Skin of body (tissue), 2 donors: ENCODE measurements around the gene REM2. TPM values are rescaled to one million over a fixed set of nuclear protein-coding genes. Genes with fewer than 3 reads are reported as not detected.
A peak's percentile ranks its signal among the peaks of the same experiment; 100 is the strongest.

Experiments
- DNase-seq: peaks from one replicate; lab custom pipeline; 2025; lab: John Stamatoyannopoulos, UW
- total RNA-seq: library from RNA; depleted of rRNA; stranded (reverse); fragments of >200 nt; gene quantifications from one replicate; pipeline ENCODE4 v1.2.3, GENCODE V29; 2014

REM2 gene
- total RNA-seq, 1 donor from 2014 or later = not detected

DNA sequence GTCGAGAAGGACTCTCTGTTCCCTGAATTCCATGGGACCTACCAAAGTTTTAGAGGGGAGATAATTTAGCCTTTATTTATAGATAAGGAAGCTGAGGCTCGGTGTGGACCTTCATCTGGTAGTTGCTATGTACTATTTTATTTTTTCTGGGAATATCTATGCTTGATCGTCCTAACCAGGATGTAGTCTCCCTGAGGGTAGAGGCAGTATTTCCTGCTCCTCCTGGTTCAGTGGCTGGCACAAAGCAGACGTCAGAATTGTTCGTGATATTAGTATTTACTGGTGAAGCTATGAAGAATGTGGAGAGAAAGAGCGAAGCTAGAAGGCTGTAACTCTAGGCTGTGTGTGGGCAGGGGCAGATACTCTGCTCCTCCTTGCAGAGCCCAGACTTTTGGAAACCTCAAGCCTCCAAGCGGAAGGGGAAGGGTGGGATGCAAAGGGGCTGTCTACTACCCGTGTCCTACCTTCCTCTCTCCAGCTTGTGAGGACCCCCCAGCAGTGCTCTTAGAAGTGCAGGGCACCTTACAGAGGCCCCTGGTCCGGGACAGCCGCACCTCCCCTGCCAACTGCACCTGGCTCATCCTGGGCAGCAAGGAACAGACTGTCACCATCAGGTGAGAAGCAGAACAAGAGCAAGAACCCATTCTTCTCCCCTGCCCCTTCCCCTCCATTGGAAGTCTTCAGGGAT lies 10.0 kb upstream of the REM2 start:
- no peak for DNase-seq

DNA sequence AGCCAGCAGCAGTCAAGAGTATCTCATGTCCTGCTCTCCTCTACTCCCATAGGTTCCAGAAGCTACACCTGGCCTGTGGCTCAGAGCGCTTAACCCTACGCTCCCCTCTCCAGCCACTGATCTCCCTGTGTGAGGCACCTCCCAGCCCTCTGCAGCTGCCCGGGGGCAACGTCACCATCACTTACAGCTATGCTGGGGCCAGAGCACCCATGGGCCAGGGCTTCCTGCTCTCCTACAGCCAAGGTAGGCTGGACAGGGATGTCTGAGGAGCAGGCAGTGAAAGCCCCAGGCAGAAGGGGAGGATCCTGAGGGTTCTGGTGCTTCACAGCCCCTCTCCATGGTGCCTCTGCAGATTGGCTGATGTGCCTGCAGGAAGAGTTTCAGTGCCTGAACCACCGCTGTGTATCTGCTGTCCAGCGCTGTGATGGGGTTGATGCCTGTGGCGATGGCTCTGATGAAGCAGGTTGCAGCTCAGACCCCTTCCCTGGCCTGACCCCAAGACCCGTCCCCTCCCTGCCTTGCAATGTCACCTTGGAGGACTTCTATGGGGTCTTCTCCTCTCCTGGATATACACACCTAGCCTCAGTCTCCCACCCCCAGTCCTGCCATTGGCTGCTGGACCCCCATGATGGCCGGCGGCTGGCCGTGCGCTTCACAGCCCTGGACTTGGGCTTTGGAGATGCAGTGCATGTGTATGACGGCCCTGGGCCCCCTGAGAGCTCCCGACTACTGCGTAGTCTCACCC lies 7.8 kb upstream of the REM2 start:
- no peak for DNase-seq

DNA sequence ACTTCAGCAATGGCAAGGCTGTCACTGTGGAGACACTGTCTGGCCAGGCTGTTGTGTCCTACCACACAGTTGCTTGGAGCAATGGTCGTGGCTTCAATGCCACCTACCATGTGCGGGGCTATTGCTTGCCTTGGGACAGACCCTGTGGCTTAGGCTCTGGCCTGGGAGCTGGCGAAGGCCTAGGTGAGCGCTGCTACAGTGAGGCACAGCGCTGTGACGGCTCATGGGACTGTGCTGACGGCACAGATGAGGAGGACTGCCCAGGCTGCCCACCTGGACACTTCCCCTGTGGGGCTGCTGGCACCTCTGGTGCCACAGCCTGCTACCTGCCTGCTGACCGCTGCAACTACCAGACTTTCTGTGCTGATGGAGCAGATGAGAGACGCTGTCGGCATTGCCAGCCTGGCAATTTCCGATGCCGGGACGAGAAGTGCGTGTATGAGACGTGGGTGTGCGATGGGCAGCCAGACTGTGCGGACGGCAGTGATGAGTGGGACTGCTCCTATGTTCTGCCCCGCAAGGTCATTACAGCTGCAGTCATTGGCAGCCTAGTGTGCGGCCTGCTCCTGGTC lies 7.2 kb upstream of the REM2 start:
- no peak for DNase-seq

DNA sequence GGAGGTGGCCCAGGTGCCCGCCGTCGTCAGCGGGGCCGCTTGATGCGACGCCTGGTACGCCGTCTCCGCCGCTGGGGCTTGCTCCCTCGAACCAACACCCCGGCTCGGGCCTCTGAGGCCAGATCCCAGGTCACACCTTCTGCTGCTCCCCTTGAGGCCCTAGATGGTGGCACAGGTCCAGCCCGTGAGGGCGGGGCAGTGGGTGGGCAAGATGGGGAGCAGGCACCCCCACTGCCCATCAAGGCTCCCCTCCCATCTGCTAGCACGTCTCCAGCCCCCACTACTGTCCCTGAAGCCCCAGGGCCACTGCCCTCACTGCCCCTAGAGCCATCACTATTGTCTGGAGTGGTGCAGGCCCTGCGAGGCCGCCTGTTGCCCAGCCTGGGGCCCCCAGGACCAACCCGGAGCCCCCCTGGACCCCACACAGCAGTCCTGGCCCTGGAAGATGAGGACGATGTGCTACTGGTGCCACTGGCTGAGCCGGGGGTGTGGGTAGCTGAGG lies 6.0 kb upstream of the REM2 start:
- no peak for DNase-seq

DNA sequence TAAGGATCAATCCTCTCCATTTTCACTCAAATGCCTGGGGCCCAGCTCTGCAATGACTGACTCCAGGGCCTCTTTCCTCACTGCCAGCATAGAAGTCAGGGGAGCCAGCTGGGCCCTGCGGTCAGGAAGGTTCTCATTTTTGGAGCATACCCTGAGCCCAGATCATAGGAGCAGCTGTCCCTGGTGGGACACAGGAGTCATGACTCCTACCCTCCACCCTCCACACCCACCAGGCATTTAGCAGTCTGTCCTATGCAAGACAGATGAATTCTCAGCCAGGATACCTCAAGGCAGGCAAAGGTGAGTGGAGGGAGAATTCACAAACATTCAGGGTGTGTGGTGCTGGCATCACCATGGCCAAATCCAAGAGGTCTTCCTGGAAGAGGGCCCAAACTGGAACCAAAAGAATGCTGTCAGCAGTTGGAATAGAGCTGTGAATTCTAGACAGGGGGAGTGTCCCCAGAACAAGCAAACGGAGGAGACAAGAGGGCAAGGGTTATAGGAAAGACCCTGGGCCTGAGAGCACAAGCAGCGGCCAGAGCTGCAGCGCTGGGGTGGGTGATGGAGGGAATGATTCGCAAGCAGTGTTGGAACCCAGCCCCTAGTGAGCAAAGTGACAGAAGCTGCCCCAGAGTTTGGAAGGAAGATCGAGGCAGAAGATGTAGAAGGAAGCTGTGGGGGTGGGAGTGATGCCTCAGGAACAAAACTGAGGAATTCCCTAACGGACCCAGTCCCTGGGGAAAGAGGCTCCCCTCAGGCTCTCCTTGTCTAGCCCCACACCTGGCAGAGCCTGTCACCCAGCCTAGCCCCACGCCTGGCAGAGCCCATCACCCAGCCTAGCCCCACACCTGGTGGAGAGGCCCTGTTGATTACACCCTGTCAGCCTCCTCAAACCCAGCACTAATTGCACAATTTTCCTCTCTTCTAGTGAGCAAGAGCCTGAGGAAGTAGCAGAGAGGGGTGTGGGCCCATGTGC lies 4.5 kb upstream of the REM2 start:
- DNase-seq = no peak

DNA sequence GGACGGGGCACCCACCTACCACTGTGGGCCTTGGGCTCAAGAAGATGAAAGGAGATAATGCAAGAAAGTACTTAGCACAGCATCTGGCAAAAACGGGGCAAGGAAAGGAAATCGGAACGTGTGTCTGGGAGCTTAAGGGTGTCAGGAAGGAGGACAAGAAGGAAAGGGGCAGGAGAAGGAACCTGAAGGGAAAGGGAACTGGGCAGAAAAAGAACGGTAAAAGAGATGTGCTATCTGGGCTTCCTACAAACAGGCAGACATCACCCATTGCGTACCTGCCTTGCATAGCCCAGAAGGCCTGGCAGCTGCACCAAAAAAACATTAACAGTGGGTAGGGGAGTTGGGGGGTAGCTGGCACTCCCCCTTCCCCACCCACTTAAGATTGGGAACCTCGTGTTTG lies 958 bp upstream of the REM2 start:
- no peak for DNase-seq

DNA sequence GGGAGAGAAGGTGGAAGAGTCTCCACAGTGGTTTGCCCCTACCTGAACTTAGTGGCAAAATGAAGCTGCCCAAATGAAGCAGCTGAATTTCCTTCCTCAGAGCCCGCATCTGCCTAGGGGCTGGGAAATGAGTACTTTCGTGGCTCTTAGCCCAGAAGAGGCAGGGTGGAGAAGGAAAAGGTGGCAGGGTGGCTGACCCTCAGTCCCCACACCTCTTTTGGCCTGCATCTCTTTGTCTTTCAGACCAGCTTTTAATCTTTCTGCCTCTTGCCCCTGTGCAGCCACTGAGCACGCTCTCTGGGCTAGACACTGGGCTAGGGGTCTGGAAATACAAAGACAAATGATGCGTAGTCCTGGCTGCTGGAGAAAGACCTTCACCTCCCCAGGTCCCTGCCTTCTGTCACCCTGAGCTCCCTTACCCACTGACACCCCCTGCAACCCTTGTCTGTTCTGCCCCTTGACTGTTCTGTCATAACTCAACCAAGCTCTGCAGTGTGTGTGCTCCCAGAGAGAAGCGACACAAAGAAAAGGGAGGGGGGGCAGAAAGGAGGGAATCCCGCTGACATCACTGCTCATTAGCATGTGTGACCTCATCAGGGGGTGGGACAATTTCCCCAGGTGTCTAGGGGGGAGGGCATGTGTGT lies 371 bp upstream of the REM2 start:
- peak; percentile 21 for DNase-seq

DNA sequence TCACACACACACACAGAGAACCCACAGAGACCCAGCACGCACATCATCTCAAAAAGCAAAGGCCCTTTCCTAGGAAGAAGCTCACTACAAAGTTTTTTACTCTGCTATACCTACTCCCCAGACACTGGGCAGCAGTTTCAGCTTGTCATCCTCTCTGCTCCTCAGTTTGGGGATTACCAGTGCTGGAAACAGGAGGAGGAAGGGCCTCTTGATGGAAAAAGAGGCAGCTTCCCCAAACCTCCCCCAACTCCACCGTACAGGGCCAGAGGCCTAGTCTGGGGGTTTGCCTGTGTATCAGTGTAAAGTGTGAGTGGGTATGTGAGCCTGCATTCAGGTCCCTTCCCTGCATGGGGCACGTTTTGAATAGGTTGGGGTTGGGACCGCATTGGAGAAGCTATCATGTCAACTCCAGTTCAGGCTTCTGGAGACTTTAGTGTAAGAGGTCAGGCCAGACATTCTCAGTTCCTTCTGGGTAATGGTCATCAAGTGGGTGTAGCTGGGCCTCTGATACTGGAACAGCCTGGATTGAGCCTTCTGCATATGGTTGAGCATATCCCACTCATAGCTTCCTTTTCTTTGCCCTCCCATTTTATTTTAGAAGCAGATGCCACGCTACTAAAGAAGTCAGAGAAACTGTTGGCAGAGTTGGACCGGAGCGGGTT lies 1.2 kb downstream of the REM2 start:
- DNase-seq = no peak

DNA sequence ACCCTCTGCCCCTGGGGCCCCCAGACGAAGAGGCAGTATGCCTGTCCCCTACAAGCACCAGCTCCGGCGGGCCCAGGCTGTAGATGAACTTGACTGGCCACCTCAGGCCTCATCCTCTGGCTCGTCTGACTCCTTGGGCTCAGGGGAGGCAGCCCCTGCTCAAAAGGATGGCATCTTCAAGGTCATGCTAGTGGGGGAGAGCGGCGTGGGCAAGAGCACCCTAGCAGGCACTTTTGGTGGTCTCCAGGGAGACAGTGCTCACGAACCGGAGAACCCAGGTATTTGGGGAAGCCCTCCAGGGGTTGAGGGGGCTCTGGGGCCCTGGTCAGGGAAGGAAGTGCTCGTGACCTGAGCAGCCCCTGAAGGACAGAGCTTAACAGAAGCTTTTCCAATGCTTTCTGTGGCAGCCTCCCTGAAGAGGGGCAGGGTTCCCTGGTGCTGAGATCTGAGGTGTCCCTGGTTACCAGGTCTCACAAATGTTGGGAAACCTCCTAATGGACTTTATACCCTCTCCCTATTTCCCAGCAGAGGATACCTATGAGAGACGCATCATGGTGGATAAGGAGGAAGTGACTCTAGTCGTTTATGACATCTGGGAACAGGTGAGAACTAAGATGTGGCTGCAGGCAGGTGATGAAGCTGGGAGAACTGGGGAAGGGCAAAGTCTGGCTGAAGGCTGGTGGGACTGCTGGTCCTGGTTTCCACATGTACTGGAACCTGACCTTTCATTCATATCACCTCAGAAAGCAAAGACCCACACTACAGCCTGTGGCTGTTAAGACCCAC lies 1.9 kb downstream of the REM2 start:
- DNase-seq = no peak

DNA sequence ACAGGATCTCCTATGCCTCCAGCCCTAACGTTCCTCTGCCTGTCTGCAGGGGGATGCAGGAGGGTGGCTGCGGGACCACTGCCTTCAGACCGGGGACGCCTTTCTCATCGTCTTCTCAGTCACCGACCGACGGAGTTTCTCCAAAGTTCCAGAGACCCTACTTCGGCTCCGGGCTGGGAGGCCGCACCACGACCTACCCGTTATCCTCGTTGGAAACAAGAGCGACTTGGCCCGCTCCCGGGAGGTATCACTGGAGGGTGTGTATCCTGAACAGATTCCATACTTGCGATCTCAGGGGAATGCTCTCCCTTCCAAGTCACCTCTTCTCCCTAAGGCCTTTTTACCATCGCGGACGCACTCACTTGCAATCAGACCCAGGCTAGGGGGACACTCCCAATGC lies 3.0 kb downstream of the REM2 start:
- DNase-seq = no peak

DNA sequence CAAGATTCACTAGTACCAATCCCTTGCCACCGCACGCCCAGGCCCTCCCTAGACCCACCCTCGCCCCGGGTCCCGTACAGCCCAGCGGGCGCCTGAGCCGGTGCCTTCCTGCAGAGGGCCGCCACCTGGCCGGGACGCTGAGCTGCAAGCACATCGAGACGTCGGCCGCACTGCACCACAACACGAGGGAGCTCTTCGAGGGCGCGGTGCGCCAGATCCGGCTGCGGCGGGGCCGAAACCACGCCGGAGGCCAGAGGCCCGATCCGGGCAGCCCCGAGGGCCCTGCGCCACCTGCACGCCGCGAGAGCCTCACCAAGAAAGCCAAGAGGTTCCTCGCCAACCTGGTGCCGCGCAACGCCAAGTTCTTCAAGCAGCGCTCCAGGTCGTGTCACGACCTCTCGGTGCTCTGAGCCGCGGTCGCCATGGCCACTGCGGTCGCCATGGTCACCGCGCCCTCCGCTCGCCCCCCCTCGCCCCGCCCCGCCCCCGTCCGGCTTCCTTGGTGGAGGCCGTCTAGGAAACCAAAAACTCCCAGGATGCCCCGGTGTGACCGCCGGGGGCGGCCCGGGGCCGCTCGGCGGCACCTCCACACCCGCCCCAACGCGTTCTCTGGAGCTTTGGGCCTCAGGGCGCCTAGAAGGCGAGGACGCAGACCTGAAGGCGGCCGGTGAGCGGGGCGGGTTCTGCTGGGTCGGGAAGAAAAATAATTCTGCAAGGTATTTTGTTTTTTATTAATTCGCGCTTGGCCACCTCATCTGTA lies 3.7 kb downstream of the REM2 start:
- DNase-seq = peak; percentile 19

DNA sequence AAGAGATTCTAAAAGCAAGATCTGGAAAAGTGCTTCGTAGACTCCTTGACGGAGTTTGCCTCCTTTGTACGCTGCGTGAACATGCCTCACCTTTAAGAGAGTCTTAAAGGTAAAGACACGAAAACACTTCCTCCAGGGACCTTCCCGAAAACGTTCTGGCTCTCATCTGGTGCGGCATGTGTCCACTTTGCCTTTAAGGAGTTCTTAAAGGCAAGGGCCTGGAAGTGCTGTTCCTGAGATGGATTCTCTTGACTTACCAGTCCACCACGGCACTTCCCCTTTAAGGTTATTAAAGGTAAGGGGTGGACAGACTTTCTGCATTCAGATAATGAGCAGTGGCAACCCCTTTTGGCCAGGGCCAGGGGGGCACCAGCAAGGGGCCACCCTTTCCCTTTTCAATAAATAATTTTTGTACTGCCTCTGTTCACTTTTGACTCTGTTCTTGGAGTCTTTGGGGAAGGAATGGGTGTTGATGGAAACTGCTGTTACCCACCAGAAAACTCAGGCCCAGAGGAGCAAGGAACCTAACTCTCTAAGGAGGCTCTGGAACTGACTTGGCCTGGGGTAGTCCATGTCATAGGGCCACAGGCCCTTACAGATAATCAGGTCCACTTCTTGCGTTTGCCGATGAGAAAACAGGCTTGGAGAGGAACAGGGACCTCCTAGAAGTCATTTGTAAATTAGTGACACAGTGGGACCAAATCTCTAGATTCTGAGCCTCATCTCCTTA lies 4.4 kb downstream of the REM2 start:
- DNase-seq = no peak

DNA sequence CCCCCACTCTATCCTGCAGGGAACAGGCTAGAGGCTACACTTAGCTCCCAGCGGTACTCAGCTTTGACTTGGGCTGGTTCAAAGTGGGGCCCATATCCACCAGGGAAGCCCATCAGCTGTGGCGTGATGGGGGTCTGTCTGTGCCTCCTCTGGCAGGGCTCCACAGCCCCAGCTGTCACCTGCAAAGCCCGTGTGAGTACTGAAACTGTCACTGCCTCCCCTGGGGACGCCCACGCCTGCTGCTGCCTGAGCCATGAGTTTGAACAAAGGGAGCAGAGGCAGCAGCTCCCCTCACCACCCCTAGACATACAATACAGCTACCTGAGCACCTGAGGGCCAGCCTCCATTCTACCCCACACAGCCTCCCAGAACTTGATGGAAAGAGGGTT lies 5.0 kb downstream of the REM2 start:
- DNase-seq = no peak

DNA sequence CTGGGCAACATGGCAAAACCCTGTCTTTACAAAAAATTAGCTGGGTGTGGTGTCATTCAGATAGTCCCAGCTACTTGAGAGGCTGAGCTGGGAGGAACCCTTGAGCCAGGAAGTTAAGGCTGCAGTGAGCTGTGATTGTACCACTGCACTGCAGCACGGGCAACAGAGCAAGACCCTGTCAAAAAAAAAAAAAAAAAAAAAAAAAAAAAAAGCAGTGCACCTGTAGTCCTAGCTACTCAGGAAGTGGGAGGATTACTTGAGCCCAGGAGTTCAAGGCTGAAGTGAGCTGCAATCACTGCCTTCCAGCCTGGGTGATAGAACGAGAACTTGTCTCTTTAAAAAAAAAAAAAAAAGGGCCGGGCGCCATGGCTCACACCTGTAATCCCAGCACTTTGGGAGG lies 5.6 kb downstream of the REM2 start:
- no peak for DNase-seq

DNA sequence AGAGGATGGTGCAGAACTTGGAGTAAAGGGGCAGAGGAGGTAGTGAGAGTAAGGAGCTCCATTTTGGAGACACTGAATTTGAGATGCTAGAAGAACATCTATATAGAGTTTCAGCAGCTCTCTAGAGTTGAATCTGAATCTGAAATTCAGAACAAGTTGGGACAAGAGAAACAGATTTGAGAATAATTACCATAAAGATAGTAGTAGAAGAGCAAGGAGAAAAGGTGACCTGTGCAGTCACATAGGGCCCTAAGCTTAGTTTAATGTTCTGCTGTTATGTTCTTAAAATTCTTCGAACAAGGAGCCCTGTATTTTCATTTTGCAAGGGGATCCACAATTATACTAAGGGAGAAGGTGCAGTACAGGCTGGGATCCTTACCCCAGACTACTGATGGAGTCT lies 7.4 kb downstream of the REM2 start:
- no peak for DNase-seq

DNA sequence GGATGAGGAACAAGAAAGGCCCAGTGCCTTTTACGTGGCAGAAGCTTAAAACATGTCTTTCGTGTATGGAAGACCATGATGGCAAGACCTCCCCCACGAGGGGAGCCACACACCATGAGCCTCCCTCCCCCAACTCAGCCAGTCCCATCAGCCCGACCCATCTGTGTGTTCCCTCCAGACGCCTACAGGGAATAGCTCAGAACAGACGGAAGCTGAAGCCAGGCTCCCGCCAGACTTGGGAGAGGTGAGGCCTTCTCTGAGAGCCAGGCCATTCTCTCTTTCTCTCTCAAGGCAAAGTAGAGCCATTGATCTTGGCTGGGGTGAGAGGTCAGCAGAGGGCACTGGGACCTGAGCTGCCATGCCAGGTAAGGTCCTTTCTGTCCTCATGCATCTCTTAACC lies 9.5 kb downstream of the REM2 start:
- no peak for DNase-seq

DNA sequence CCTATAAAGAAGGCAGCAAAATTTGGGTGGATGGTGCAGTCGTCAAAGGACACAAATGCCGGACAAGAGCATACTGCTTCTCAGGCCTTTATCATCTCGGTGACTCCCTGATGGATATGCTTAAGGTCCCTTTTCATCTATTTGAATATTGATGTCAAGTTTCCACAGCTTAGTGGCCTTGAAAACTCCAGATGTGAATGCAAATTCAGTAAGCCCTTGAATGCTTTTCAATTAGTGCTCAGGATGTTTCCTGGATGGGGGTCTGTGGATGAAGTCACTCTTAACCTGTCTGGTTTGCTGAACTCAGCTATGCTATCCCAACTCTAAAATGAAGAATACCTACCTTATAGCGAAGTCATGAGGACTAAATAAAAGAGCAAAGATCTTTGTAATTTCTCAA lies 10.7 kb downstream of the REM2 start:
- no peak for DNase-seq

DNA sequence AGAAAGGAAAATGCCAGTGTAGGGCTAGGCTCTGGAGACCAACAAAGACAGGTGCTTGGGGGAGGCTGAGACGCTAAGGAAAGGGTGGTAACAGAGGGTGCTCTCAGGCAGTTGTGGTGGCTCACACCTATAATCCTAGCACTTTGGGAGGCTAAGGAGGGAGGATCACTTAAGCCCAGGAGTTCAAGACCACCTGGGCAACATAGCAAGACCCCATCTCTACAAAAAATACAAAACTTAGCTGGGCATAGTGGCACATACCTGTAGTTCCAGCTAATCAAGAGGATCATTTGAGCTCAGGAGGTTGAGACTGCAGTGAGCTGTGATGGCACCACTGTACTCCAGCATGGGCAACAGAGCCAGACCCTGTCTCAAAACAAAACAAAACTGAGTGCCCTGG lies 12.4 kb downstream of the REM2 start:
- DNase-seq = no peak
